HG03280 (cell line): ENCODE measurements around the gene LRFN5.
"Not testable (repeated sequence)": the region's sequence is repeated elsewhere in the genome, so short reads cannot be mapped to it uniquely, and the experiment has no call there.

ENCODE experiments used
- ATAC-seq: cut with Tn5 transposase; IDR thresholded peaks from one replicate; pipeline ENCODE4 v1.9.1; 2021; ENCODE audit warnings: mild to moderate bottlenecking, moderate library complexity; ENCODE audit not compliant: unreplicated experiment

Gene LRFN5

DNA sequence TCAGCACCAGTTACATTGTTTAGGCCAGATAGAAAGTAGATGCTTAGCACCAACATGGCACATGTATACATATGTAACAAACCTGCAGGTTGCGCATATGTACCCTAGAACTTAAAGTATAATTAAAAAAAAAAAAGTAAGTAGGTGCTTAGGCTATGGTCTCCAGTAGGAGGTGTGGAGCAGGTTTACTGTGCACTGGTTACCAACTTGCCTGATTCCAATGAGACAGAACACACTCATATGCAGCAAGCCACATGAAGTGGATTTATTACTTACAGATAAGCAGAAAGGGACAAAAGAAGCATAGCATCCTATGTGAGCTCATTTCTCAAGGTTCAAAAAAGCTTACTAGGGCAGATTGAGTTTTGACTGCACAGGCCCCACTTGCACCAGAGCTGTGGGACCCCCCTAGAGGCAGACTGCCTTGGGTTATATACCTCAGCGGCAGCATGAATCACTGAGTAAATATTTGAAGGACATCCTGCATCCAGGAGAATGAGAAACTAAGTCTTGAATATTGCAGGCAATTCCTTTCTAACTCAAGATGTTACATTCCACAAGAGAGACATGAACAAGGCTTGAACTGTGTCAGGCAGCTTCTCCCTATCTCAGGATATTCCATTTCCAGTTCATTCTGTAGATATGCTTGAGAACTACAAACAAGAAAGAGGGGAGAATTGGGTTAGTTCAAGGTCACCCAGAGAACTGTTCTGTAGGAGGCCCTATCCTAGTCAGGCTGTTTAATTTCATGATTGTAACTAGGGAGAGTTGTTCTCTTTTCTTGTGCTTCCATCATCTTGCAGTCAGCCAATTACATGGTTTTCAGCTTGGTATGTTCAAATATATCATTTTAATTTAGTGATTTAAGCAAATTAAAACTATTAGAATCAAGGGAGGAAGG is 30.1 kb downstream of the LRFN5 start:
- no peak for ATAC-seq

DNA sequence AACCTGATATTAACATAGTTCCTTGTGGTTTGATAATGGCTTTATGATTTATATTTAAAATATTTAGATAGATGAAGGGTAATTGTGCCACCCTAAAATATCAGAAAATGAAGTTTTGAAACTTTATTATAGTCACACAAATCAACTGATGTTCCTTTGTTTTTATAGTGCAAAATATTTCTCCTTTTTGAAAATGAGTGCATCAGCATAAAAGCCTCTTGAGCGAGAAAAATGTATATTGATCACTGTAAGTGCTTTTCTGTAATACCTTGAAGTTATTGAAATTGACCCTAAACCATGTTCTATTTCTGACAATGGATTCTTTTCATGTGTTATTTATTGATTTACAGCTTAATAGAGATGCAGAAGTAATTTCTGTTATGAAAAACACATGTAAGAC is 35.0 kb downstream of the LRFN5 start:
- ATAC-seq, result no peak

DNA sequence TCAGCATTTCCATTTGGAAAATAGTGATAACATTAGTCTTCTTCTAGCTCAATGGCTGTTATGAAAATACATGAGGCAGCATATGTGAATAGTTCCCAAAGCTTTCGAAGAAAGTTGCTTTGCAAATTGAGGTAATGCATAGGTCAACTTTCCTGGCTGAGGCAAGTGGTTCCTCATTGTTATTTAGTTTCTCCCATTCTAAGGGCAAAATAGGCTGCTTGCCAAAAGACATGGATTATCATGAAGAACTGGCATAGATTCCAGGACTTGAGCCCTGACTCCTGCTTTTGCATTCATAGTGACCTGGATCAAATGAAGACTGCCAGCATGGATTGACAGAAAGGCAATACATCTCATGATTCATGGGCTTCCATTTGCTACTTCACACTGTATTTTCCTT is 35.7 kb downstream of the LRFN5 start:
- no peak for ATAC-seq

DNA sequence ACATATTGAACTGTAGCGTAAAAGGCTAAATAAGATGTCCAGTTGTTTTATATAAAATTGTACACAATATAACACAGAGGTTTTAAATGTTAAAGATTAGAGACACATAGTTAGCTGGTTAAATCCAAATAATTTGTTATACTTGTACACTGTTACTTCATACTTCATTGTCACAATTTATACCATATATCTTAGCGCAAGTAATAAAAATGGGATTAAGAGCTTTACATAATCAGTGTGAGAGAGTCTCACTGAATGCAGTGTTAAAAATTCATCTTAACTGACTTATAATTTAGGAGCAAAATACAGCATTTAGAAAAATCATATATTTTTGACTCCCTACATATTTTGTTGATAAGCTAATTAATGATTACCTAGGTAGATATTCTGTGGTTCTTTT is 36.1 kb downstream of the LRFN5 start:
- ATAC-seq, result no peak

DNA sequence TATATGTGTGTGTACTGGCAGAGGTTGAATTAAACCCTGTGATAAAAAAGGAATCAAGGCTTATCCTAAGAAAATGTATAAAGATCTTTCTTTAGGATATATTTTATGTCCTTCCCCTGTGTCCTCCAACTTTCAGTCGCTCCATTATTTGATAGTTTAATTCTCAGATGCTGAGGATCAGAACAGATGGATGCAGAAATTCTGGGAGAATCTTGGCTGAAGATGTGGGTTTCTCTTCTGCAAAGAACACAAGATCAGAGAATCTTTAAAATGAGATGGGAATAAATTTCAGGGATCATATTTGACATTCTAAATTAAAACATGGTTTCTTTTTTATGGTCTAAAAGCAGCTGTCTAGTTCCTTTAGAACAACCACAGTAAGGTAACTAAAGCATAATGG is 37.9 kb downstream of the LRFN5 start:
- ATAC-seq, result no peak

DNA sequence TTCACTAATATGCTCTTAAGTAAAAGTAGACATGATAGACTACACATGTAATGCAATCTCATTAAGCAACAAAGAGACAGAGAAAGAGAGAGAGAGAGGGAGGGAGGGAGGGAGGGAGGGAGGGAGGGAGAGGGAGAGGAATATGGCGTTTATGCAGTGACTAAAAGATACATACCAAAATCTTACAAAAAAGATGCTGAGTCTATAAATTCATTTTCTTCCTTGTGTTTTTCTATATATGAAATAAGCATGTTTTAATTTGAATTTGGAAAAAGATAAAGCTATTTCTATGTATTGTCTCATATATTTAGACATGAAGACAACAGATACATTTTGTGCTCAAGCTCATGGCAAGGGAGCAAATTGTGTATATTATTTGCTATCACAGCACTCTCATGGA is 44.1 kb downstream of the LRFN5 start:
- no peak for ATAC-seq

DNA sequence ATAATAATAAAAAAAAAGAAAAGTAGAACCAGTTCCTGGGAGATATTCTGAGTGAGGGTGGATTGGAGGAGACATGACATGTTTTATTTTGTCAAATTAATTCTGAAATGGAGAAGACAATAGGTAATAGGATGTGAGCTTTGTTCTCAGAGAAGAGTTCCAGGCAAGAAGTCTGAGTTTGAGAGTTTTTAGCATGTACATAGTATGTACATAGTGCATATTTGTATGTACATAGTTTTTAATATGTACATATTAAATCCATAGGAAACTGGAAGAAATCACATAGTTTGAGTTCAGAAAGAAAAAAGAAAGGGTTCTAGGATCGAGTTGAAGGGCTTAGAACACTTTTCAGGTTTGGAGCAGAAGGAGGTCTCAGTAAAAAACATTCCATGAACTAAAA is 47.5 kb downstream of the LRFN5 start:
- no peak for ATAC-seq

DNA sequence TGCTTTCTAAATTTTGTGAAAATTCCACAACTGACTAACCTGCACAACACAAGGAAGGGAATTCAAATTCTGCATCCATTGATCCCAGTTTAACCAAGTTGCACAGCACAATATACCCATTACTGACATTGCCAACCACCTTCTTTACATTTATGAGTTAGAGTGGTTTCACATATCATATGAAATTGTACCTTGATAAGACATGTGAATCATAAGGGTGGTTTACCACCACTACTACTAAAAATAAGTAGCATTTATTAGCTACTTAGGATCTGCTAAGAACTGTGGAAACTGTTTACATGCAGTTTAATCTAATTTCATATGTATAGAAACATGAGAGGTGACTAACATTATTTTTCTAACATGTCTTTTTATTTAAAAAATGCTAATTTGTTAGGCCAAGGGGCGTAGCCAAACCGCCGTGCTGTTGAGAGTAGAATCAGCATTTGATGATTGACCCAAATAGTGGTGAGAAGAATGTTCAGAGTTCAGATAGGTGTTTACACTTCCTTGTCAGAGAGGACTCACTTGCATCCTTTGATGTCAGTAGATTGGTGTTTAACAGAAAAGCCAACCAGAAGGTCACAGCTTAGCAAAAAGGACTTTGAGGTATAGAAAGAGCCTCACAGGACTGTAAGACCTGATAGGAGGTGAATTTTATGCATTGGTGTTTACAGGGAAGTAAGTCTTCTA is 56.2 kb downstream of the LRFN5 start:
- no peak for ATAC-seq

DNA sequence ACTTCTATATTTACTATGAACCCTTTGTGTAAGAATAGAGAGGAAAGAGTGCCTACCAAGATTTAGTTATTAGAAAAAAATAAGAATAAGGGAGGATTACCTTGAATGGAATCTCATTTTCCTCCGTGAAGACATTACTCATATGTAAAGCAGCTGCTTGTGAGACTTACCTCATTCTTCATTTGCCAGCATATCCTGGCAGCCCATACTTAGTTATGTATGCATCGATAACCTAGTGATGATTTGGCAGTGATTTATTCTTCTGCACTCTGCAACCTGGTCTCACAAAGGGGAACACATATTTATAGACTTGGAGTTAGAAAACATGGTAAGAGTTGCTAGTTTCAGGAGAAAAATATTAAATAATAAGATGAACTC is 56.8 kb downstream of the LRFN5 start:
- no peak for ATAC-seq

DNA sequence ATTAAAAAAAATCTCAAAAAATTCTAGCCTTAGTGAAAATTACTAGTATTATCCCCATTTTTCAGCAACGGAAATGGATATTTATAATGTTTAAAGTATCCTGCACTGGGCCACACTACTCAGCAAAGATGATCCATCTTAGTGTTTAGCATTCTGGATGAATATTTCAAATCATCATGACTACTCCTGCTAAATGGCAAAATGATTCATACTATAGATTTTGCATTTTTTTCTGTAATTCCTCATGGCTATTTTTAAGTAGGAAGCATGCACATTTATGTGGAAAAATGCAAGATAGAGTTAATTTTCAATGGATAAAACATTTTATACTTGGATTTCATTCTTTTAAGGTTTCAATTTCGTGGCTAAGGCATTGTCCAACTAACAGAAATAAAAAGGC is 59.6 kb downstream of the LRFN5 start:
- ATAC-seq, result no peak

DNA sequence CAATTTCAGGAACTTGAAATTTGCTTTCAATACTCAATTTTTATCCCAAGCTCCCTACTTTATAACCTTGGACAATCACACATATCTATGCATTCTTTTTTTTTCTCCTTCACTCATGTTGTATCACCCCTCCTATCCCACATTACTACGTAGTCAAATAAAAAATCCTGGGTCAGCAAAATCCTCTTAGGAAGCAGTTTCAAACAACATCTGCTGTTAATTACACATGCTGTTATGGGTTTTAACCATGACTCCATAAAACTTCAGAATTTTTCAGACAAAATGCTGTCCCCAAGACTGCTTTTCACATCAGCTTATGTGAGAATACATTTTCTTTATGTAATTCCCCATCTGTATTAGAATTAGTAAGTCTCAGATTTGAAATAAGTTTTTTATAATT is 61.7 kb downstream of the LRFN5 start:
- ATAC-seq, result no peak

DNA sequence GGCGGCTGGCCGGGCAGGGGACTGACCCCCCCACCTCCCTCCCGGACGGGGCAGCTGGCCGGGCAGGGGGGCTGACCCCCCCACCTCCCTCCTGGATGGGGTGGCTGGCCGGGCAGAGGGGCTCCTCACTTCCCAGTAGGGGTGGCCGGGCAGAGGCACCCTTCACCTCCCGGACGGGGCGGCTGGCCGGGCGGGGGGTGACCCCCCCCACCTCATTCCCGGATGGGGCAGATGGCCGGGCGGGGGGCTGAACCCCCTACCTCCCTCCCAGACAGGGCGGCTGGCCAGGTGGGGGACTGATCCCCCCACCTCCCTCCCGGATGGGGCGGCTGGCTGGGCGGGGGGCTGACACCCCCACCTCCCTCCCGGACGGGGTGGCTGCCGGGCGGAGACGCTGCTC is 66.9 kb downstream of the LRFN5 start:
- ATAC-seq, result not testable (repeated sequence)

DNA sequence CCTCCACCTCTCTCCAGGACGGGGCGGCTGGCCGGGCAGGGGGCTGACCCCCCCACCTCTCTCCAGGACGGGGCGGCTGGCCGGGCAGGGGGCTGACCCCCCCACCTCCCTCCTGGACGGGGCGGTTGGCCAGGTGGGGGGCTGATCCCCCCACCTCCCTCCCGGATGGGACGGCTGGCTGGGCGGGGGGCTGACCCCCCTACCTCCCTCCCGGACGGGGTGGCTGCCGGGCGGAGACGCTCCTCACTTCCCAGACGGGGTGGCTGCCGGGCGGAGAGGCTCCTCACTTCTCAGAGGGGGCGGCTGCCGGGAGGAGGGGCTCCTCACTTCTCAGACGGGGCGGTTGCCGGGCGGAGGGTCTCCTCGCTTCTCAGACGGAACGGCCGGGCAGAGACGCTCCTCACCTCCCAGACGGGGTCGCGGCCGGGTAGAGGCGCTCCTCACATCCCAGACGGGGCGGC is 67.9 kb downstream of the LRFN5 start:
- not testable (repeated sequence) for ATAC-seq

DNA sequence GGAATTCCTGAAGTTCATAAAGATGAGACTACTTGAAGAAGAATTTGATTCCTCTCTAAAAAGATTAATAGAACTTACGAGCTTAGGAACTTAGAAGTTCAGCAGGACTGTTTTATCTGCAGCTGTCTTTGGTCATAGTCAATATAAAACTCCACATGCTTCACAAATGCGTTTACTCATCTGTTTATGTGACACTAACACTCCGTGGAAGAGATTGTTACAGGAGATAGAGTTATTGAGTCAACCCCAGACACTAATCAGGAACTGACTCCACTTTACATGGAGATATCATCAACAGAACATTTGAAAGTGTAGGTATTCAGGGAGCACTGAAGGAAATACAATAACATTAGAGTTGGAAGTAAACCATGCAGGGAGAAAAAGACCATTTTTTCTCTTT is 92.8 kb downstream of the LRFN5 start:
- no peak for ATAC-seq

DNA sequence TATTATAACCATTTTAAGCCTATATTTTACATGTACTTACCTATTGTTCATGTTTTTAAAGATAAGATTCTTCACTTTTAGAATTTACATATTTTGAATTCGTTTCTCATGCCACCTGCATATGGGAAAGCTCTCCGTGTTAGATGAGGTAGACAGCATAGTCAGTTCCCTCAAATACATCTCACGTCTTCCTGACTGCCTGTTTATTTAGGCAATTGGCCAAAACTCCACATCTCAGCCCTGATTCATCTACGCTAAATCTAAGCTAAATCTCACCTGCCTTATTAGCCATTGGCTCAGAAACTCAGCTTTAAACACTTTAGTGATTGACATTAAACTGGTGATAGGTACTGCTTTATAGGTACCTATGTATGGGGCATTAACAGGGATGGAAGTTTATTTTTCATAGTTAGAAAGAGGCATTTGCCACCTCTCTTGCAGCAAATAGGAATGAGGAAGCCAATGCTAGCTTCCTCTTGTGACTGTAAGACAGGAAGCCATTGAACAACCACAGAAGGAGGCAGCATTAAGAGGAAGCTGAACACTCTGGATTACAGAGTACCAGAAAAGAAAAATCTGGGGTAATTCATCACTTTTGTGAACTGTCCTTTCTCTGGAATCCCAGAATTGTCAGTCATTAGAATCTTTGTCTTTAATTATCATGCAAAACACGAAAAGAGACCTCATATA is 111.9 kb downstream of the LRFN5 start:
- no peak for ATAC-seq

DNA sequence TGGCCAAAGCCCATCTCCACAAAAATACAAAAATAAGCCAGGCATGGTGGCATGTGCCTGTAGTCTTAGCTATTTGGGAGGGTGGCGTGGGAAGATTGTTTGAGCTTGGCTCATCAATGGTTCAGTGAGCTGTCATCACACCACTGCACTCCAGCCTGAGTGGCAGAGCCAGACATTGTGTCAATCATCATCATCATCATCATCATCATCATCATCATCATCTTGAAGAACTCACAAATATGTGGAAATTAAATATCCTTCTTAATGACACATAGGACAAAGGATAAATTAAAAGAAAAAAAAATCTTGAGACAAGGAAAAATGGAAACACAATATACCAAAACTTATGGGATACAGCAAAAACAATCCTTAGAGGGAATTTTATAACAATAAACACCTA is 132.5 kb downstream of the LRFN5 start:
- ATAC-seq, result no peak

DNA sequence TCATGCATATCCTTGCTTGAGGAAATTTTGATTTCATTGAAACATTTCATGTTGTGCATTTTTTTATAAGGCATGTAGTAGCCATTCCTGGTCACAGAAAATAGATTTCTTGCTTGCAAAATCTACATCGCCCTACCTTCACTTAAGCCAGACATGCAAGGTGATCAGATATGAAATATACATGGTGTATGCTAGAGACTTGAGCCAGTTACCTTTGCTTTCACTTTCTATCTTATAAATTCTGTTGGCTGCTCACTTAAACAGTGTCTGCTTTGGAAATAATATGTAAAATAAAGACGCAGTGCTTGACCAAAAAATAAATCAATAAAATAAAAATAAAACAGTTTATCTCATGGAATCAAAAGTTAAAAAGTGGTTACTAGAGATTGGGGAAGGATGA is 136.5 kb downstream of the LRFN5 start:
- ATAC-seq, result no peak

DNA sequence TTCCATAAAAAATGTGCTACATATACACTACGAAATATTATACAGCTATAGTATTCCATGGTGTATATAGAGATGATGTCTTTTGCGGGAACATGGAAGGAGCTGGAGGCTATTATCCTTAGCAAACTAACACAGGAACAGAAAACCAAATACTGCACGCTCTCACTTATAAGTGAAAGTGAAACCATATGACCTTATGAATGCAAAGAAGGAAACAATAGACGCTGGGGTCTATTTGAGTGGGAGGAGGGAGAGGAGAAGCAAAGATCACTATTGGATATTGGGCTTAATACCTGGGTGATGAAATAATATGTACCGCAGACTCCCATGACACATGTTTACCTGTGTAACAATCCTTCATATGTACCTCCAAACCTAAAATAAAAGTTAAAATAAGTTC is 142.8 kb downstream of the LRFN5 start:
- ATAC-seq, result peak; percentile 85

DNA sequence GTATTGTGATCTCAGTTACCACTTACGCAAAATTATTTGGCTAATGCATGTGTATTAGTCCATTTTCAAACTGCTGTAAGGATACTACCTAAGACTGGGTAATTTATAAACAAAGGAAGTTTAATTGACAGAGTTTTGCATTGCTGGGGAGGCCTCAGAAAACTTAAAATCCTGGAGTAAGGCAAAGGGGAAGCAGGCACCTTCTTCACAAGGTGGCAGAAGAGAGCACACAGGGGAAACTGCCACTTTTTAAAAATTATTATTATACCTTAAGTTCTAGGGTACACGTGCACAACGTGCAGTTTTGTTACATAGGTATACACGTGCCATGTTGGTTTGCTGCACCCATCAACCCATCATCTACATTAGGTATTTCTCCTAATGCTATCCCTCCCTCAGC is 143.9 kb downstream of the LRFN5 start:
- ATAC-seq, result not testable (repeated sequence)

DNA sequence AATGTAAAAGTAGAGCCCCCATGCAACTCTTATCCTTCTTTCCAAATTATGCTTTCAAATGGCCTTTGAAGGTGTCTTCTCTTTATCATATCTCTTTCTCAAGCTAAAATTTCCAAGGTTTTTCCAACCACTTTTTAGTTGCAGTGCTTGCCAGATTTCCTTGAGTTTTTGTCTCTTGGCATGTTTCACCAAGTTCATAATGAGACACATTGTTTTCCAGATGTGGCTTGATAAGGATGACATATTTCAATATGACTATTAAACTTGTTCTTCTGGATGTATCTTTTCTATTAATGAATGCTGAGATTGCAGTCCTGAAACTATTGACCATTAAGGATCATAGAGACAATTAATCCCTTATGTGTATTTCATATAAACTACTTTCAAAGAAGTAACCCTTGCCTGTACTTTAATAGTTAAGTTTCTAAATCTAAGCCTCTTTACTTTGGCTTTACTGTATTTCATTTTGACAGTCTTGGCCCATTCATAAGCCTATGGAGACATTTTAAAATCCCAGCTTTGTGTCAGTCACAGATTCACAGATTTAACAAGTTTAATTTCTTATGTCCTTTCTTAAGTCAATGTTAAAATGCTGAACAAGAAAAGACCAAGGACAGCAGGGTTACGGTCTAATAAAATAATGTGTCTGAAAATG is 151.5 kb downstream of the LRFN5 start:
- no peak for ATAC-seq

DNA sequence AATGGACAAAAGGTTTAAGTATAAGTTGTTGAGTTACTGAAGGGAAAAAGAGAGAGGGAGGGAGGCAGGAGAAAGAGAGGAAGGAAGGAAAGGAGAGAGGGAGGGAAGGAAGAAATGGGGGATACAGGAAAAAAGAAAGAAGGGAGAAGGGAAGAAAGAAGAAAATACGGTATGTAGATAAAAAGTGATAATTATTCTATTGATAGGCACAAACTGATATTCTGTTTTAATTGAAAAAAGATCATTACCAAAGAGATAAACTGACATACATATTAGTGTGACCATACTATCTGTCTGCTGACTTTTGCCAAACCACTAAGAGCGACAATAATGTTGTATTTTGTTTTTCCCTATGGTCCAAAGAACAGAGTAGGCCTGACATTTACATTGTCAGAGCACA is 154.5 kb downstream of the LRFN5 start:
- no peak for ATAC-seq
